Anterior cingulate cortex (tissue), 58 donors: Measurements from ENCODE around the gene ATP2C2.
A peak's percentile ranks its signal among the peaks of the same experiment; 100 is the strongest.
"Not testable (repeated sequence)": the region's sequence is repeated elsewhere in the genome, so short reads cannot be mapped to it uniquely, and the experiment has no call there.

Experiments
- DNase-seq, 58 donors: peaks; one replicate each; lab custom pipeline; 2025; lab: John Stamatoyannopoulos, UW

ATP2C2 gene

DNA sequence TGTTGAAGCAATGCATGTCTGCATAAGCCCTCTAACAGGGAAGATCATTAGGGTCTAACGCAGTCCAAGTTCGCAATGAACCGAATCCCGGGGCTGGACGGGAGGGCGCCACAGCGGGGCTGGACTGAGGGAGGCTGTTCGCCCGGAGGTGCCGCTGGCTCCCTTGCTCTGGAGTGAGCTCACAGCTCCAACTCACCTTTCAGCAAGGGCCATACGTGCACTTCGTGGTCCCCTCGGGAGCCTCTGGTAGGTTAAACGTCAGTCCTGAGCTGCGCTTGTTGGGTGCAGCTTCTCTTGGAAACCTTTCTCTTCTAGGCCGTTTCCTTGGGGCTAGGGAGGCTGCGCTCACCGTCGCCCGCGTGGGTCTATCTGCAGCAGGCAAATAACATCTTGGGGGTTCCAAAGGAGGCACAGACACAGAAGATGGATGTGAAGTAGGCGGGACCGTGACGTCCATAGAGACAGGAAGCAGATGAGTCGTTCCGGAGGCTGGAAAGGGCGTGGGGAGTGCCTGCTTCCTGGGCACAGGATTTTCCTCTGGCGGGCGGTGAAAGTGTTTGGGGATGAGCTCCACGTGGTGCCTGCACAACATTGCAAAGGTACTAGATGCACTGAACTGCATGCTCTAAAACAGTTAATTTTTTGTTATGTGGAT lies 21.9 kb downstream of the ATP2C2 start:
- DNase-seq, result peak in 4 of 58 donors; percentile 5 to 14 (median 10)

DNA sequence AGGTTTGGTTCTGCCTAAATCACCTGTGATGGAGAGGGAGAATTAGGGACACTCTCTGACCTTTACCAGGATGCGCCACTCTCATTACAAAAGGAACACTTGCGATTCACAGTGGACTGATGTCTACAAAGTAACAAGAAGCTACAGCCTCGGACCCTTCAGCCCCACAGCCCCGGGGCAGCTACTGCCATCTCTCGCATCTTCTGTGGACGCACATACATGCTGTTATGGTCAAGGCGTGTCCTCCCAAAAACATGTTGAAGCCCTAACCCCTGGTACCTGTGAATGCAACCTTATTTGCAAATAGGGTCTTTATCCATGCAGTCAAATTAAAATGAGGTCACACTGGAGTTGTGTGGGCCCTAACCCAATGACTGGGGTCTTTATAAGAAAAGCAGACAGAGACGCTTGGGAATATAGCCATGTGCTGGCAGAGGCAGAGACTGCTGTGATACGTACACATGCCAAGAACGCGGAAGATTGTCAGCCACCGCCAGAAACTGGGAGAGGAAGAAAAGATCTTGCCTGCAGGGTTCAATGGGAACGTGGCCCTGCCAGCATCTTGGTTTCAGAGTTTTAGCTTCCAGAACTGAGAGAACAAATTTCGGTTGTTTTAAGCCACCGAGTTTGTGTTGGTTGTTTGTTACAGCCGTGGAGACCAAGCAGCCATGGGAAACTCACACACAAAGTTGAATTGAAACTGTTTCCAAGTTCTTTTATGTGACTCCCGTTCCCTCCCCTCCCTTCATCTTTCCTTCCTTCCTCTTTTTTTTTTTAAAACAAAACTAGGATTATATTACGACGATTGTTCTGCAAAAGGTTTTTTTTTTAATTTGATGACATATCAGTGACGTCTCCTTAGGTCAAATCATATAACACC lies 23.1 kb downstream of the ATP2C2 start:
- peak in 43 of 58 donors; percentile 12 to 90 (median 48) for DNase-seq

DNA sequence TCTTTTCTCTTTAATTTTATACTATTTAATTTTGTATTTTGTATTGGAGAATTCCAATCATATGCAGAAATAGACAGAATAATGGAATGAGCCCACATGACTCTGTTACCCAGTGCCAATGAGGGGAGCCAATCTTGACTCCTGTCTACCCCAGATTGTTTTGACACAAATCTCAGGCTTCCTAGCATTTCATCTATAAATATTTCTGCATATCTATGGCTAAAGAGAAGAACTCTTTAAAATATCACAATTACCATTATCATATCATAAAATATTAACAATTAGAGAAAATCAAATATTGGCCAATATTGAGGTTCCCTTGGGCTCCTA lies 23.7 kb downstream of the ATP2C2 start:
- no peak for DNase-seq

DNA sequence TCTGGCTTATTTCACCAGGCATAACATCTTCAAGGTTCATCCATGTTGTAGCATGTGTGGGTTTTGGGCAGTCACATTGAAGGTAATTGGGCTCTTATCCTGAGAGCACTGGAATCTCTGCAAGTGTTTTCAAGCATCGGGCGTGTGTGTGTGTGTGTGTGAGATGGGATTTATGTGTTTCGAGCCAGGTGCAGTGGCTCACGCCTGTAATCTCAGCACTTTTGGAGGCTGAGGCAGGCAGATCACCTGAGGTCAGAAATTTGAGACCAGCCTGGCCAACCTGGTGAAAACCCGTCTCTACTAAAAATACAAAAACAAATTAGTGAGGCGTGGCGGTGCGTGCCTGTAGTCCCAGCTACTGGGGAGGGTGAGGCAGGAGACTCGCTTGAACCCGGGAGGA lies 27.7 kb downstream of the ATP2C2 start:
- DNase-seq, result not testable (repeated sequence)

DNA sequence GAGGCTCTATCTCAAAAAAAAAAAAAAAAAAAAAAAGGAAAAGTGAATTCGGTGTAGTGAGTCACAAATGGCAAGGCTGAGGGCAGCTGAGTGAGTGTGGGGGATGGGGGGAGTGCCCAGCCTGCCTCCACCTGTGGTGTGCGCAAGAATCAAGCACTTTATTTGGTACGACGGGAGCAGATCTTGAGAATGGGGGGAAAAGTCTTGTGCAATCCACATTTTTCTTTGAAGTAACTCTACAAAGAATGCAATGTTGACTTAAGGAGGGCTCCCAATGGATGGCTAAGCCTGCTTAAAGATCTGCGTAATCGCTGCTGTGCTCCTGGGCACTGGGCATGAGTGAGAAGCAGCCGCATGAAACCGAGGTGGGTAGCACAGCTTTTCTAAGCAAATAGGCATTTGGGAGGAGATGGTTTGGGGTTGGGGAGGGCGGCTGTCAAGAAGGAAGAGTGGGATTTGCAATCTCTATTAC lies 28.2 kb downstream of the ATP2C2 start:
- DNase-seq, result no peak

DNA sequence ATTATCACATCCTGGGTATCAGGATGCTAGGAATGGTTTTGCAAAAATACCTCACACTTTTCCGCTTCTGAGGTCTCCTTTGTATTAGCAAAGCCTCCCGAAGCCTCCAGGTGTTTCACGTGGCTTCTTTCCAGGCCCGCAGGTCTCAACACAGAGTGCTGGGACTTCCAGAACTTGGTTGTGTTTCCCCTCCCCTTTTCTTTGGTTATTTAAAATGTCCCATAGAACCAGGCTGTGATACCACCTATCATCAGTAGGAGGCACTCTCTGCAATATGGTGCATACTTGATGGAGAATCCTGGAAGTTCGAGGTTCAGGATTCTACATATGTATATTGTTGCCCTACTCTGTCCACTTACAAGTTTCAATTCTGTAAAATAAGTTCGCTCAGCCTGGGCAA lies 28.8 kb downstream of the ATP2C2 start:
- DNase-seq, result no peak

DNA sequence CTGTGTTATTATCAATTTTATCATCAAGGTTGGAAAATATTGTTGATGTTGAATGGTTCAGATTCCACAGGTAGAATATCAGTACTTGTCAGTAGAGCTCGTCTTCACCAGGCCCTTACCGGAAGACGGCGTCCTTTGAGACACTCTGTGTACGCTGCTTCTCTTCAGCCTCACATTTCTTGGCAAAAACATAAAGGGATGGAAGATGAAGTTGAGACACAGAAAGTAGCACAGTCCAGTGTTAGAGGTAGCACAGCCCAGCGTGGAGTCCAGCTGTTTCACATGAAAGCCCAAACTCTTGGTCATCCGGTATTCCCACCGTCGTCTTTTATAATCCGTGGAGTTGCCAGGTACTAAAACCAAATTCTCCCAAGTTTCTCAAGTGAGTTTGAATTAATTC lies 30.4 kb downstream of the ATP2C2 start:
- no peak for DNase-seq

DNA sequence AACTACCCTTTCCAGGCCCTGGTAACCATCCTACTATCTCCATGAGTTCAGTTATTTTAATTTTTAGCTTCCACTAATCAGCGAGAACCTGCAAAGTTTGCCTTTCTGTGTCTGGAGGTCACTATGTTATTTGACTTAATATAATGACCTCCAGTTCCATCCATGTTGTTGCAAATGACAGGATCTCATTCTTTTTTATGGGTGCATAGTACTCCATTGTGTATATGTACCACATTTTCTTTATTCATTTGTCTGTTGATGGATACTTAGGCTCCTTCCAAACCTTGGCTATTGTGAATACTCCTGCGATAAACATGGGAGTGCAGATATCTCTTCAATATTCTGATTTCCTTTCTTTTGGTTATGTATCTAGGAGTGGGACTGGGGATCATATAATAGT lies 31.6 kb downstream of the ATP2C2 start:
- not testable (repeated sequence) for DNase-seq

DNA sequence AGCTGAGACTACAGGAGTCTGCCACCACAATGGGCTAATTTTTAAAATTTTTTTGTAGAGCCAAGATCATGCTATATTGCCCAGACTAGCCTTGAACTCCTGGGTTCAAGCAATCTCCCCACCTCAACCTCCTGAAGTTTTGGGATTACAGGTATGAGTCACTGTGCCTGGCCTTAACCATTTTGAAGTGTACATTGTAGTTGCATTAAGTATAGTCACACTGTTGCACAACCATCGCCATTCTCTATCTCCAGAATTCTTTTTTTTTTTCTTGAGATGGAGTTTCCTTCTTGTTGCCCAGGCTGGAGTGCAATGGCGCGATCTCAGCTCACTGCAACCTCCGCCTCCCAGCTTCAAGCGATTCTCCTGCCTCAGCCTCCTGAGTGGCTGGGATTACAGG lies 35.1 kb downstream of the ATP2C2 start:
- DNase-seq, result not testable (repeated sequence)

DNA sequence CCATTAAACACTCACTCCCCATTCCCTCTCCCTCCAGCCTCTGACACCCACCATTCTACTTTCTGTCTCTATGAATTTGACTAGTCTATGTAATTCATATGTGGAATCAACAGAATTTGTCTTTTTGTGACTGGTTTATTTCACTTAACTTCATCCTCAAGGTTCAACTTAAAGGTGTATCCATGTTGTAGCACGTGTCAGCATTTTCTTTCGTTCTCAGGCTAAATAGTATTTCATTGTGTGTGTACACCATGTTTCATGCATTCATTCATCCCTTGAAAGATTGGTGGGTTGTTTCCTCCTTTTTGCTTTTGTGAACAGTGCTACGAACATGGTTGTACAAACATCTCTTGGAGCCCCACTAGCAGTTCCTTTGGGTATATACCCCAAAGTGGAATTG lies 36.0 kb downstream of the ATP2C2 start:
- no peak for DNase-seq

DNA sequence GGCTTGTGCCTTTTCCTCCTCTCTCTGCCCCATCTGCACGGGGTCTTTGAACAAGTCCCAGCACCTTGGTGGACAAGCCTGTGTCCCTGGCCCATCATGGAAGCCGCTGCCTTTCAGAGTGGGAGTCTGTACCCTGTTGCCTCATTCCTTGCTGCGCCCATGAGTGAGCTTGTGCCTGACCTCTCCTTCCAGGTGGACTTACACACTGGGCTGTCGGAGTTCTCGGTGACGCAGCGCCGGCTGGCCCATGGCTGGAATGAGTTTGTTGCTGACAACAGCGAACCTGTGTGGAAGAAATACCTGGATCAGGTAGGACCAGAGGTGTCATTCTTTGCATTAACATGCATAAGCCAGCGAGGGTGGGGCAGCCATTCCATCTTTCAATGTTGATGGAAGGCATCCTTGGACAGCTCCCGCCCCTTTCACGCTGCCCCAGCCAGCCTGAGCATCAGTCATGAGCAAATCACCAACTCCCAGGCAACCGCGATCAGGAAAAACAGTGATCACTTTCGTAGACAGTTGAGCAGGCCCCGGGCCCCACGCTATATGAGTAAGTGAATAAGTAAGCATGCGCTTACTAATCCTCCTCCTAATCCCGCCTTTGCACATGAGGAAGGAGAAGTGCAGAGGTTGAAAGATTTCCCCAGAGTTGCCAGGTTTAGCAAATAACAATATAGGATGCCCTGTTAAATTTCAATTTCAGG lies 36.8 kb downstream of the ATP2C2 start:
- DNase-seq, result no peak

DNA sequence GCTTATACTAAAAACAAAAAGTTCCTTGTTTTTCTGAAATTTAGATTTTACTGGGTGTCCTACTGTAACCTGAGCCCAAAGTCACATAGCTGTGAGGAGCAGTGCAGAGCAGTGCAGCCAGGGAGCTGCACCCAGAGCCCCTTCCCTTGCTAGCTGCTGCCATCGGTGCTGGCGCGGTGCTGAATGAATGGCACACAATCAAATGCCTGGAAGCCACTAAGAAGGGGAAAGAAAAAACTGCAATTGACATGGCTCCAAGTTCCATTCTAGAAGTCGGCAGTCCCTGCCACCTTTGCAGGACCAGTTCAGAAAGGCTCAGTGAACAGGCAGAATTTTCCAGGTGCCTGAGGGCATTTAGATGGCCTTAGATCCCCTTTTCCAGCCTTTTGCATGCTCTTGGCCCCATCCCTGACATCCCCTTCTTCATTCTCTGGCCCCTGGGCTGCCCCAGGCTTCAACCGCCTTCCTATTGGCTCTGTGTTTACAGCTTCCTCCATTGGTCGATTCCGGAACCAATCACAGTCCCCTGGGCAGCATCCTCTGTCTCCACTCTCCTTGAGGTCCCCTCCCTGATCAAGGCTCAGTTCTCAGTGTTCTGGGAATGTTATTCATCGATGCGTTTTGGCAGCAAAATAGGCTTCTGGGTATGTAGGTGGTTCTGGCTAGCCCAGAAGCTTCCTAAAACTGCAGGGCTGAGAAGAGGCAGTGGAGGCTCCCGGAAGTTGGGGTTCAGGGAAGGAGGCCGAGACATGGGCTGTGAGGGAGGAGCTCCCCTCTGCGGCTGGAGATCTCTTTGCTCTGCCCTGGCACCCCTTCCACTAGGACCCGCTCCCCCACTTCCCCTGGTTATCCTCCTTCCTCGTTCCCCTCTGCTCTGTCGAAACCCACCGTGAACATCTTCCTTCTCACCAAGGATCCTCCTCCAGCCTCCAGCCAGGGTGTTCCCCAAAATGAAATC lies 37.9 kb downstream of the ATP2C2 start:
- peak; percentile 41 to 95 (median 83) for DNase-seq

DNA sequence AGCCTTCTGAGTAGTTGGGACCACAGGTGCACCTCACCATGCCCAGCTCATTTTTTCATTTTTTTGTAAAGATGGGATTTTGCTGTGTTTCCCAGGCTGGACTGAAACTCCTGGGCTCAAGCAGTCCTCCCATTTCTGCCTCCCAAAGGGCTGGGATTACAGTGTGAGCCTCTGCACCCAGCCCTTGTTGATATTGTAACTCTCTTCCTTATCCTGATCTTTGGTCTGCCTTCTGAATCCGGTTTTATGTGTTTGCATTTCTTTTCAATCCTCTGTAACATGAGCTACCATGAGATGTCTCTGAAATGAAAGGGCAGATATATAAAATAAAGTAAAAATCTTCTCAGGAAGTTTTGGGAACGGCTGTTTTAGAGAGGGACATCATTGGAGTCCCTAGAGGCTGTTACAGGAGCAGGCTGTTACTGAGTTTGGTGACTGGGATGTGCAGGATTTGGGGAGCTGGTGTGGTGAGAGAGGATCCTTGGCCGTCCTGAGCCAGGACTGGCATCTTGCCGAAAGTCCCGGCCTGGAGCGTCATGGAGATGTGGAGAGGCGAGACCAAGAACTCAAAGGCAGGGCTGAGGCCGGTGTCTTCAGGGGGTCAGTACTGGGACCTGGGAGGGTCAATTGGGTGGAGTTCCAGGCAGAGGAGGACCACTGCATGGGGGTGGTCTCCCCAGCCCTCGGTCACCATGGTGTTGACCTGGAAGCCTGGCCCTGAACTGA lies 39.4 kb downstream of the ATP2C2 start:
- DNase-seq, result no peak

DNA sequence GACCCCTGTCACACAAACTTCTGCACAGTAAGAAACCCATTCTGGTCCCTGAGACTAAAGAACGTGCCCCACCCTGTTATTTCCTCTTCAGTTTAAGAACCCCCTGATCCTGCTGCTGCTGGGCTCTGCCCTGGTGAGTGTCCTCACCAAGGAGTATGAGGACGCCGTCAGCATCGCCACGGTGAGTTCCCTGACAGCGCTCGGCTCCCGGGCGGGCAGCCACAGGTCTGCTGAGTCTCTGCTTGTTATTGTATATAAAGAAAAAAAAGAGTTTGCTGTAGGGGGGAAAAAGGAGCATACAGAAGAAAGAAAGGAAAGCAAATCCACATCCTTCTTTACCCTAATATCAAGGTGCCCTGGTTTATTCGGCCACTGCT lies 40.0 kb downstream of the ATP2C2 start:
- no peak for DNase-seq

DNA sequence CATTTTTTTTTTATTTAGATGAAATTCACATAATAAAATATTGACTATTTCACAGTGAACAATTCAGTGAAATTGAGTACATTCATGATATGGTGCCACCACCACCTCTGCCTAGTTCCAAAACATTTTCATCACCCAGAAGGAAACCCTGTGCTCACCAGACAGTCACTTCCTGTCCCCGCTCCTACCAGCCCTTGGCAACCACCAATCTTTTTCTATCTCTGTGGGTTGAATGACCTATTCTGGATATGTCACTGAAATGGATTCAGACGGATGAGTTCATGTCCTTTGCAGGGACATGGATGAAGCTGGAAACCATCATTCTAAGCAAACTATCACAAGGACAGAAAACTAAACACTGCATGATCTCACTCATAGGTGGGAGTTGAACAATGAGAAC lies 40.5 kb downstream of the ATP2C2 start:
- DNase-seq, result no peak

DNA sequence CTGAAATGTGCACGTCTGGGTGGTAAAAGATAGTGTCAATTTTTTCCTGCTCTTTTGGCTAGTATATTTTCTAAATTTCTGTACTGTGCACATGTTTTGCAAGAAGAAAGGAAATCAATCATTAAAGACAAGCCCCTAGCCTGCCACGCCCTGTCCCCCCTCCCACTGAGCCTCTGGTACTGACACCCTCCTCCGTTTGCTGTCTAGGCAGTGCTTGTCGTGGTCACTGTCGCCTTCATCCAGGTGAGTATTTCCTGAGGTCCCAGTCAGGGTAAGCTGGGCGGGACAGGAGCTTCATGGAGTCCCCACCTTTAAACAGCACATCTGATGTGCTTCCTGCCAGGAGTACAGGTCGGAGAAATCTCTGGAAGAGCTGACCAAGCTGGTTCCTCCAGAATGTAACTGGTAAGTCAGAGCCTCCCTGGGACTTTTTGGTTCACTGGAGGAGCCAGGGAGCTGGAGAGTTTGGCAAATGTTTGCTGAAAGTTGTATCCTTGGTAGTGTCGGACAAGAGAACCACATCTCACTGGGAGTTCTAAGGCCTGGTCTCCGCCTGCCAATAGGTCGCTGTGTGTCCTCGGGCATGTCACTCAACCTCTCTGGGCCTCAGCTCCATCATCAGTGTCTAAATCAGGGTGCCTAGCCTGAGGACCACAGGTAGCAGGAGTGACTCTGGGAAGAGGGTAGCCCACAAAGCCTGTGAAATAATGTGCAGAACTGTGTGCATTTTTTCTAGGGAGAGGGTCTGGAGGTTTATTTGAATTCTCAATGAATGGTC lies 42.2 kb downstream of the ATP2C2 start:
- no peak for DNase-seq

DNA sequence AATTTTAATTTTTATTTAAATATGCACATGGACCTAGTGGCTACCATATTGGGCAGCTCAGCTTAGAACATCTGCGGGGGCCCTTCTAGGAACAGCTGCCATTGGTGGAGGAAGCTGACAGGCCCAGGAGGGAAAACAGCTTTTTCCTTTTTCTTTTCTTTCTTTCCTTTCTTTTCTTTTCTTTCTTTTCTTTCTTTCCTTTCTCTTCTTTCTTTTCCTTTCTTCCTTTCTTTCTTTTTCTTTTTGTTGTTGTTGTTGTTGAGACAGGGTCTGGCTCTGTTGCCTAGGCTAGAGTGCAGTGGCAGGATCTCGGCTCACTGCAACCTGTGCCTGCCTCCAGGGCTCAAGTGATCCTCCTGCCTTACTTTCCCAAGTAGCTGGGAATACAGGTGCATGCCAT lies 43.4 kb downstream of the ATP2C2 start:
- no peak for DNase-seq

DNA sequence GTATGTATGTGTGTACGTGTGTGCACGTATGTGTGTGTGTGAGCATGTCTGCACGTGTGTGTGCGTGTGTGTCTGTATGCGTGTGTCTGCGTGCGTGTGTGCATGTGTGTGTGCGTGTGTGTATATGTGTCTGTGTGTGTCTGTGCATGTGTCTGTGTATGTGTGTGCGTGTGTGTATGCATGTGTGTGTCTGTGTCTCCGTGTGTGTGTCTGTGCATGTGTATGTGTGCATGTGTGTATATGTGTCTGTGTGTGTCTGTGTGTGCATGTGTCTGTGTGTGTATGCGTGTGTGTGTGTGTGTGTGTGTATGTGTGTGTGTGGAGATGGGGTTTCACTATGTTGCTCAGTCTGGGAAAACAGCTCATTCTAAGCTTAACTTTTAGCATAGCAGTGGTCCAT lies 43.9 kb downstream of the ATP2C2 start:
- no peak for DNase-seq
